IPS-18c (cell line): ENCODE data around the gene MBOAT1.
"Not testable (repeated sequence)": the region's sequence is repeated elsewhere in the genome, so short reads cannot be mapped to it uniquely, and the experiment has no call there.

ENCODE experiments used
- H3K4me3 ChIP-seq: 2 replicates; pipeline ENCODE4 v1.7.0; 2013; ENCODE audit warnings: low read depth, mild to moderate bottlenecking, low read length, moderate library complexity; ENCODE audit not compliant: insufficient read depth
- H3K9me3 ChIP-seq: one replicate; pipeline ENCODE4 v1.6.1; 2013; ENCODE audit warnings: mild to moderate bottlenecking, low read length, moderate library complexity; ENCODE audit not compliant: control insufficient read depth, insufficient read depth

The MBOAT1 gene

GRCh38 chr6:20166210-20166609, 46.1 kb downstream of the MBOAT1 start:
- H3K9me3 ChIP-seq: no peaks in the 10 kb centered on the region
- no peak overlapping the region for H3K4me3 ChIP-seq

GRCh38 chr6:20162515-20162914, 49.8 kb downstream of the MBOAT1 start:
- no peak overlapping the region for H3K4me3 ChIP-seq

GRCh38 chr6:20160541-20161283, 51.6 kb downstream of the MBOAT1 start:
- H3K4me3 ChIP-seq: no peak overlapping the region
- no peaks in the 10 kb centered on the region for H3K9me3 ChIP-seq

More at GRCh38 chr6:20162515-20162914, 49.8 kb downstream of the MBOAT1 start:
- H3K9me3 ChIP-seq: no peaks in the 10 kb centered on the region

GRCh38 chr6:20159781-20160540, 52.3 kb downstream of the MBOAT1 start:
- no peak overlapping the region for H3K4me3 ChIP-seq
- no peaks in the 10 kb centered on the region for H3K9me3 ChIP-seq

- Histone ChIP-seq H3K9me3 (no peaks in the 10 kb centered on the region), H3K4me3 (no peak overlapping the region)
These were observed 53.2 kb downstream of the MBOAT1 start for GRCh38 chr6:20159098-20159497.

GRCh38 chr6:20158676-20159075, 53.6 kb downstream of the MBOAT1 start:
- Histone ChIP-seq H3K9me3 (no peaks in the 10 kb centered on the region), H3K4me3 (no peak overlapping the region)

GRCh38 chr6:20156824-20157223, 55.4 kb downstream of the MBOAT1 start:
- no peak overlapping the region for H3K4me3 ChIP-seq
- H3K9me3 ChIP-seq: no peaks in the 10 kb centered on the region

GRCh38 chr6:20154753-20155152, 57.5 kb downstream of the MBOAT1 start:
- H3K4me3 ChIP-seq: no peak overlapping the region
- no peaks in the 10 kb centered on the region for H3K9me3 ChIP-seq

GRCh38 chr6:20153194-20153593, 59.1 kb downstream of the MBOAT1 start:
- Histone ChIP-seq H3K4me3 (no peak overlapping the region), H3K9me3 (no peaks in the 10 kb centered on the region)

GRCh38 chr6:20148433-20148832, 63.8 kb downstream of the MBOAT1 start:
- H3K9me3 ChIP-seq: no peaks in the 10 kb centered on the region
- no peak overlapping the region for H3K4me3 ChIP-seq

GRCh38 chr6:20147469-20147868, 64.8 kb downstream of the MBOAT1 start:
- Histone ChIP-seq H3K9me3 (no peaks in the 10 kb centered on the region), H3K4me3 (no peak overlapping the region)

GRCh38 chr6:20146831-20147230, 65.4 kb downstream of the MBOAT1 start:
- H3K4me3 ChIP-seq, H3K9me3 ChIP-seq: not testable (repeated sequence)

- no peak overlapping the region for H3K4me3 ChIP-seq
These were observed 66.0 kb downstream of the MBOAT1 start for GRCh38 chr6:20146291-20146690.

GRCh38 chr6:20142866-20143265, 69.4 kb downstream of the MBOAT1 start:
- Histone ChIP-seq H3K4me3 (no peak overlapping the region), H3K9me3 (no peaks in the 10 kb centered on the region)

More at GRCh38 chr6:20146291-20146690, 66.0 kb downstream of the MBOAT1 start:
- no peaks in the 10 kb centered on the region for H3K9me3 ChIP-seq

- Histone ChIP-seq H3K9me3 (no peaks in the 10 kb centered on the region), H3K4me3 (no peak overlapping the region)
These were observed 70.3 kb downstream of the MBOAT1 start for GRCh38 chr6:20141931-20142330.

- not testable (repeated sequence) for H3K9me3 ChIP-seq, H3K4me3 ChIP-seq
These were observed 72.9 kb downstream of the MBOAT1 start for GRCh38 chr6:20139127-20139963.

GRCh38 chr6:20137837-20138236, 74.4 kb downstream of the MBOAT1 start:
- no peaks in the 10 kb centered on the region for H3K9me3 ChIP-seq
- H3K4me3 ChIP-seq: no peak overlapping the region

- no peak overlapping the region for H3K4me3 ChIP-seq
- no peaks in the 10 kb centered on the region for H3K9me3 ChIP-seq
These were observed 75.0 kb downstream of the MBOAT1 start for GRCh38 chr6:20137240-20137639.
